Progenitor cell of endocrine pancreas (in vitro differentiated cells): ENCODE measurements around the gene FAM216A. TPM values are rescaled to one million over a fixed set of nuclear protein-coding genes. Genes with fewer than 3 reads are reported as not detected.
A peak's percentile ranks its signal among the peaks of the same experiment; 100 is the strongest.
"Not testable (repeated sequence)": the region's sequence is repeated elsewhere in the genome, so short reads cannot be mapped to it uniquely, and the experiment has no call there.

Source experiments
- DNase-seq: peaks from one replicate; pipeline ENCODE4 v3.0.0; 2021; ENCODE audit warnings: low spot score; ENCODE audit not compliant: unreplicated experiment
- H3K27ac Mint-ChIP-seq: 2 replicates; pipeline ENCODE4 v1.8.0; 2021; ENCODE audit warnings: mild to moderate bottlenecking, moderate library complexity, mixed read lengths
- H3K27me3 Mint-ChIP-seq: 2 replicates; pipeline ENCODE4 v1.8.0; 2021; ENCODE audit warnings: mixed read lengths
- H3K36me3 Mint-ChIP-seq: 2 replicates; pipeline ENCODE4 v1.8.0; 2022; ENCODE audit warnings: mixed read lengths; ENCODE audit not compliant: insufficient read depth
- H3K4me1 Mint-ChIP-seq: 2 replicates; pipeline ENCODE4 v1.8.0; 2021; ENCODE audit warnings: low read depth, mixed read lengths
- H3K4me3 Mint-ChIP-seq: 2 replicates; pipeline ENCODE4 v1.8.0; 2021; ENCODE audit warnings: low read depth, mild to moderate bottlenecking, moderate library complexity, mixed read lengths
- H3K9me3 Mint-ChIP-seq: 2 replicates; pipeline ENCODE4 v1.8.0; 2021; ENCODE audit warnings: low read depth, mixed read lengths
- CTCF ChIP-seq: fragments of 200-600 bp; sonication (generic); IDR thresholded peaks from one replicate; pipeline ENCODE4 v1.5.0; 2021; ENCODE audit warnings: antibody characterized with exemption, mild to moderate bottlenecking; ENCODE audit not compliant: unreplicated experiment
- total RNA-seq: library from RNA; stranded (reverse); gene quantifications from 2 replicates; pipeline ENCODE4 v1.2.1, GENCODE V29; 2021

FAM216A gene
- total RNA-seq, 1 donor from 2014 or later = 5.3 TPM

- TF ChIP-seq CTCF = no peak
- Mint-ChIP-seq H3K9me3 (no peaks in the 10 kb centered on the region), H3K4me1 (peaks cover 10% of the 10 kb centered on the region), H3K27ac (no peak overlapping the region), H3K36me3 (peaks cover 9% of the 10 kb centered on the region), H3K4me3 (peak overlapping the region; percentile 100), H3K27me3 (no peaks in the 10 kb centered on the region)
- DNase-seq = no peak
These were observed 17.4 kb upstream of the FAM216A start for GRCh38 chr12:110451263-110451662.

DNA sequence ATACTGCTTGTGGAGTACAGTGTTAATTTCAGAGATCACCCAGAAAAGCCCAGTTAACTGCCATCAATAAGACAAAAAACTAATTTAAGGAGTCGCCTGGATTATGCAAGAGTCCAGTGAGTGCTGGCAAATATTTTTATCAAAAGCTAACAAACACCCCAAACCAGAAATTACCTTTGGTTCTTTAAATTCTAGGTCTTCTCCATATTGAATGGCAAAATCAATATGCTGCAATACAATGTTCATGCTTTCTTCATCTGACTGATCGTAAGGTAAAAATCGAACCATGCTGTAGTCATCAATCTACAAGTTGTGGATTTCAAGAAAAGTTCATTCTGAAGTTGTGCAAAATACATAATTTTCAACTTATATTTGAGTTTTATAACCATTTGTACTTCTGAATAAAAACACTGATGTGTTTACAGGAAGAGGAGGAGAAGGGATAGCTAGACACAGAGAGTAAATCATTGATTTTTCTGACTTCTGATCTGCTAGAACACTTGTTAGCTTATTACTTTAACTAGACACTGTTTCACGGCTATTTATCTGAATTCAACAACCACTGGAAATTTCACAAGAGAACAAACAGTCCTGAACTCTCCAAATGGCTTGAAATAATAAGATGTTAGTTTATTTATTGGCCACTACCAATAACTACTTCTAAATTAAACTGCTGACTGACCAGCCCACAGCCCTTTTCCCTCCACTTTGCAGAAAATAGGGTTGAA, 14.9 kb upstream of the FAM216A start:
- peaks cover 7% of the 10 kb centered on the region for H3K4me1 Mint-ChIP-seq
- no peak overlapping the region for H3K4me3 Mint-ChIP-seq
- H3K9me3 Mint-ChIP-seq = no peaks in the 10 kb centered on the region
- H3K27me3 Mint-ChIP-seq = no peaks in the 10 kb centered on the region
- no peak overlapping the region for H3K27ac Mint-ChIP-seq
- peaks cover 10% of the 10 kb centered on the region for H3K36me3 Mint-ChIP-seq
- TF ChIP-seq CTCF = no peak
- no peak for DNase-seq

- Mint-ChIP-seq H3K9me3 (no peaks in the 10 kb centered on the region), H3K27ac (no peak overlapping the region)
- no peak for DNase-seq
These were observed 9.9 kb upstream of the FAM216A start for GRCh38 chr12:110458756-110459155.

DNA sequence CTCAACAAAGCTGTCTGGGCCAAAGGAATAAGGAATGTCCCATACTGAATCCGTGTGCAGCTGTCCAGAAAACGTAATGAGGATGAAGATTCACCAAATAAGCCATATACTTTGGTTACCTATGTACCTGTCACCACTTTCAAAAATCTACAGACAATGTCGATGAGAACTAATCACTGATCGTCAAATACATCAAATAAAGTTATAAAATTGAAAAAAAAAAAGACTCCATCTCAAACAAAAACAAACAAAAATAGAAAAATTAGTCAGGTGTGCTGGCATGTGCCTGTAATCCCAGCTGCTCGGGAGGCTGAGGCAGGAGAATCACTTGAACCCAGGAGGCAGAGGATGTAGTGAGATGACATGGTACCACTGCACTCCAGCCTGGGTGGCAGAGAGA, 7.5 kb upstream of the FAM216A start:
- not testable (repeated sequence) for H3K27me3 Mint-ChIP-seq, H3K4me3 Mint-ChIP-seq, H3K9me3 Mint-ChIP-seq, DNase-seq, H3K27ac Mint-ChIP-seq, H3K4me1 Mint-ChIP-seq
- H3K36me3 Mint-ChIP-seq = peaks cover 17% of the 10 kb centered on the region

More at GRCh38 chr12:110458756-110459155, 9.9 kb upstream of the FAM216A start:
- TF ChIP-seq CTCF = no peak
- Mint-ChIP-seq H3K36me3 (peaks cover 16% of the 10 kb centered on the region), H3K27me3 (no peaks in the 10 kb centered on the region), H3K4me3 (no peak overlapping the region), H3K4me1 (no peaks in the 10 kb centered on the region)

DNA sequence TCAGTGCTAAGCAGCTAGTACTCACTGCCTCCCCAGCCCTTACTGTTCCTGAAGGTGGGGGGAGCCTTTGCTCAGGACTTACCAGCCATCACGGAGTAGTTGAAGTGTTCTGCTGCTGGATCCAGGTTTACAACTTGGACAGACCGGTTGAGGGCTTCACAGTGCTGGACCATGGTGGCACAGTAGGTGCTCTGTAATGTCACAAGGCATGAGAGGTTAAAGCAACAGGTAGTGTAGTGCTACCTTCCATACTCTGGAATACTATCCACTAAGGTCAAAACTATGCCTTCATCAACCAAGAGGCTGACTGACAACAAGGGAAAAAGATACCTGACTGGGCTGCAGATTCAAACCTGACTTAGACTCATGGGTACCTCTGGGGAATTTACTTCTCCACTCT, 3.6 kb upstream of the FAM216A start:
- Mint-ChIP-seq H3K27me3 (no peaks in the 10 kb centered on the region), H3K9me3 (no peaks in the 10 kb centered on the region), H3K36me3 (peaks cover 8% of the 10 kb centered on the region), H3K27ac (no peak overlapping the region), H3K4me1 (peaks cover 16% of the 10 kb centered on the region), H3K4me3 (no peak overlapping the region)
- DNase-seq = no peak
- TF ChIP-seq CTCF = no peak

GRCh38 chr12:110465765-110466164, 2.9 kb upstream of the FAM216A start:
- H3K27me3 Mint-ChIP-seq, H3K36me3 Mint-ChIP-seq, H3K9me3 Mint-ChIP-seq, DNase-seq, H3K4me3 Mint-ChIP-seq: not testable (repeated sequence)
- Mint-ChIP-seq H3K27ac (peak overlapping the region; percentile 37), H3K4me1 (peaks cover 16% of the 10 kb centered on the region)
